GM18951 (cell line): Measurements from ENCODE around the gene SLC44A3.
"Not testable (repeated sequence)": the region's sequence is repeated elsewhere in the genome, so short reads cannot be mapped to it uniquely, and the experiment has no call there.

Source experiments
- POLR2A ChIP-seq: IDR thresholded peaks from 4 replicates; pipeline ENCODE4 v1.6.1; 2011; ENCODE audit warnings: mild to moderate bottlenecking; ENCODE audit not compliant: insufficient read length, insufficient read depth; ENCODE audit errors: extremely low read depth
- in situ Hi-C: fragments of 300-500 bp; cut with MboI; formaldehyde crosslinking; loops from one replicate; pipeline ENCODE4 v1.12.0; 2022; ENCODE audit warnings: low sequenced_read_pairs, mixed read lengths, inconsistent platforms; ENCODE audit not compliant: unreplicated experiment

SLC44A3 gene

DNA sequence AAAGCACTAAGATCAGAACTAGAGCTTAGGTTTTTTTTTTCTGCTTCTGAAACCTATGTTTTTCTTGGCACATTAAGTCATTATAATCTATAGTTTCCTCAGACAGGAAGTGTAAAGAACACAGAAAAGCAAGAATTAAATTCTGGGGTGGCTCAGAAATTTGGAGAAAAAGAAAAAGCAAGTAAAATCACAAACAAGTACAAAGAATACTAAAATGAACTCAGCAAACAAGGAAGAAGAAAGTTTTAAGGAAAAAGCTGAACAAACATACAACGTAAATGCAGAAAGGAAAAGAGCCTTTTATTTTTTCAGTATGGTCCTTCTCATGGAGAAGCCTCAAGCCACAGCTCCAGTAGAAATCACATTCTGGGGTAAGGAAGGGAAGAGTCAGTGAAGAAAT lies 115.3 kb downstream of the SLC44A3 start:
- TF ChIP-seq POLR2A = no peak
- in situ Hi-C loops = no loop called here

DNA sequence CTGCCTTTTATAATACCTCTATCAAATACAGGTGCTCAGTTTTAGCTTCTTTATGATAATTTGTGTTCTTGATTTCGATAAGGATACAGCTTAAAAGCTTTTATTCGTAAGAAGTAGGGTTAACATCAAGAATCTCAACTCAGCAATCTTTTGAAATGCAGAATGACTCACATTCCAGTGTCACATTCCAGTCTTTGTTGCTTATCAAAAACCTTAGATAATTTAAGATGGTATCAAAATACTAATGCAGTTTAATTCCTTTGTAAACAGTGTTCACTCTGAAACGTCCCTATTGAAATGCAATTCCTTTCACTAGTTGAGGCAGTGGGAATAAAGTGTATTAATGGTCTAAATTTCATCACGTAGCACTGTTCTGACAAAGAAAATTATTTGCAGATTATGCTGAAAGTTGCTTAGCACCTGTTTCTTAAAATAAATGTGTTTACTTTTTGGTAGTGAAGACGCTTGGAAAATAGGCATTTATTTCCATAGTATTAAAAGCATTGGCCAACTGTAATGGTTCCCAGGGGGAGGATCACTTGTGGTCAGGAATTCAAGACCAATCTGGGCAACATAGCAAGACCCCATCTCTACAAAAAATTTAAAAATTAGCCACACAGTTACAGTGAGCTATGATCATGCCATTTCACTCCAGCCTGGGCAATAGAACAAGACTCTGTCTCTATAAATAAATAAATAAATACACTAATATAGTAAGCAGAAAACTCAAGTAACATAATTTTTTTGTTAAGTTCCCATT lies 116.9 kb downstream of the SLC44A3 start:
- no peak for TF ChIP-seq POLR2A
- in situ Hi-C loops = no loop called here

DNA sequence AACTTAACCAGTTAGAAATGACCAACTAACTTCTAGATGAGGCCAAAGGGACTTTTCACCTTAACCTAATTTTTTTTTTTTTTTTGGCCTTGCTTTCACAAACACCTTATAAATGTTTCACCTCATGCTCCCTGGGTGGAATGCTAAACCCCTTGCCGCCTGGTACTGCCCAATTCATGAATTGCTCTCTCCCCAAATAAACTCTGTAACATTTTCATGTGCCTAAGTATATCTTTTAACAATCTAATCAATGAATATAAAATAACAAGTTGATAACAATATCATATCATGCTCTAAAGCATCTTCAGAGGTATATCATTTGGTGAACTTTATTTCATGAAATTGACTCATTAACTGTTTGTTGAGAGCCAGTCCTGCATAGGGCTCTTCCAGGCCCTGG lies 117.7 kb downstream of the SLC44A3 start:
- in situ Hi-C loops = no loop called here

DNA sequence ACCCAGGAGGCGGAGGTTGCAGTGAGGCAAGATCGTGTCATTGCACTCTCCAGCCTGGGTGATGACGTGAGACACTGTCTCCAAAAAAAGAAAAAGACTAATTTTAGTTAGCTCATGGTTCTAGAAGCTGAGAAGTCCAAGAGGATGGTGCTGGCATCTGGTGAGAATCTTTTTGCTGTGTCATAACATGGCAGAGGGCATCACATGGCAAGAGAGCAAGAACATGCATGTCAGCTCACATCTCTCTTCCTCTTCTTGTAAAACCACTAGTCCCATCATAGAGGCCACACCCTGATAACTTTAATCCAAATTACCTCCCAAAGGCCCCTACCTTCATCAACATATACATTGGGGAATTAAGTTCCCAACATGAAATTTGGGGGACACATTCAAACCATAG lies 120.6 kb downstream of the SLC44A3 start:
- TF ChIP-seq POLR2A = no peak
- in situ Hi-C loops = no loop called here

More for the DNA sequence above, 117.7 kb downstream of the SLC44A3 start:
- no peak for TF ChIP-seq POLR2A

DNA sequence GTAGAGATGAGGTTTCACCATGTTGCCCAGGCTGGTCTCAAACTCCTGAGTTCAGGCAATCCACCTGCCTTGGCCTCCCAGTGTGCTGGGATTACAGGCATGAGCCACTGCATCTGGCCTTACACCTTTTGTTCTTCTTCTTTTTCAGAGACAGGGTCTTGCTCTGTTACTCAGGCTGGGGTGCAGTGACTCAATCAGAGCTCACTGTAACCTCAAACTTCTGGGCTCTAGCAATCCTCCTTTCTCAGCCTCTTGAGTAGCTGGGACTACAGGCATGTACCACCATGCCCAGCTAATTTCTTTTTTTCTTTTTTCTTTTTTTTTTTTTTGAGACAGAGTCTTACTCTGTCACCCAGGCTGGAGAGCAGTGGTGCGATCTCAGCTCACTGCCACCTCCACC lies 121.3 kb downstream of the SLC44A3 start:
- in situ Hi-C loops = not testable (repeated sequence)

DNA sequence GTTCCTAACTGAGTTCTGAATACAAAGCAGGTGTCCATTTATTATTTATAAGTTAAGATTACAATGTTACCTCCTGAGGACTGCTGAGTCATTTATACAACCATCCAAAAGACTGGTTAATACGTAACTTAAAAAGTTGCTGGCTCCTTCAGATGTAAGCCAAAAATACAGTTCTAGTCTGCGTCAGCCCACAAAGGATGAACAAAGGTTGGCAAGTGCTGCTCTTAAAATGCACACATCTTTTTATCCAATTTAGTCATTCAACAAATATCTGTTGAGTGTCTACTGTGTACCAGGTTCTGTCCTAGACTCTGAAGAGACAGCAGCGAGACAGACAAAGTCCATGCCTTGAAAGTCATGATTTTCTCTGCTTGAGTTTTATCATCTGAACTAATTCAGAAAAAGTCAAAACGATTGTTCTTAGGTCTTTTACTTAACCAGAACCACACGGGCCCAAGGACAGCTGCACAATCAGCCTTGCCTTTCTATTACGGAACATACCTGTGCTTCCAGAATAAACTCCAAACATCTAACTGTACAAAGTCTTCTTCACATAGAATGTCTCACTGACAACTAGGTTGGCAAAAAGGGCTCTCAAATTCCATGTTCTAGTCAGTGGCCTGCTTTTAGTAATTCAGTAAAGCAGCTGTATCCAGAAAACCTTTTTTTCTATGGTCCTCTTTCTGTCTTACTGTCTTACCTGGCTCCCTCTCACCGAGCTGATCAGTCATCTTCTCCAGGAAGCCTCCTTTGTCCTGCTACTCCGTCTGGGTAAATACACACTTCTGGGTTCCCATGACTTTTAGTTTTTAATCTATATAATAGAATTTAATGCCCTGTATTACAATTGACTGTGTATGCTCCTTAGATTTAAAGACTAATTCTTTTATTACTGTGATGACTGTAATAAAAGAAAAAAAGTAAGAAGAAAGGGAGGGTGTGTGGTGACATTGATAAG lies 122.3 kb downstream of the SLC44A3 start:
- in situ Hi-C loops = no loop called here

More for the DNA sequence above, 122.3 kb downstream of the SLC44A3 start:
- no peak for TF ChIP-seq POLR2A
